GM21528 (cell line): Measurements from ENCODE around the gene LETMD1.

Experiments
- ATAC-seq: cut with Tn5 transposase; IDR thresholded peaks from one replicate; pipeline ENCODE4 v1.9.1; 2021; ENCODE audit warnings: mild to moderate bottlenecking, moderate library complexity; ENCODE audit not compliant: unreplicated experiment, low FRiP score

The LETMD1 gene

DNA sequence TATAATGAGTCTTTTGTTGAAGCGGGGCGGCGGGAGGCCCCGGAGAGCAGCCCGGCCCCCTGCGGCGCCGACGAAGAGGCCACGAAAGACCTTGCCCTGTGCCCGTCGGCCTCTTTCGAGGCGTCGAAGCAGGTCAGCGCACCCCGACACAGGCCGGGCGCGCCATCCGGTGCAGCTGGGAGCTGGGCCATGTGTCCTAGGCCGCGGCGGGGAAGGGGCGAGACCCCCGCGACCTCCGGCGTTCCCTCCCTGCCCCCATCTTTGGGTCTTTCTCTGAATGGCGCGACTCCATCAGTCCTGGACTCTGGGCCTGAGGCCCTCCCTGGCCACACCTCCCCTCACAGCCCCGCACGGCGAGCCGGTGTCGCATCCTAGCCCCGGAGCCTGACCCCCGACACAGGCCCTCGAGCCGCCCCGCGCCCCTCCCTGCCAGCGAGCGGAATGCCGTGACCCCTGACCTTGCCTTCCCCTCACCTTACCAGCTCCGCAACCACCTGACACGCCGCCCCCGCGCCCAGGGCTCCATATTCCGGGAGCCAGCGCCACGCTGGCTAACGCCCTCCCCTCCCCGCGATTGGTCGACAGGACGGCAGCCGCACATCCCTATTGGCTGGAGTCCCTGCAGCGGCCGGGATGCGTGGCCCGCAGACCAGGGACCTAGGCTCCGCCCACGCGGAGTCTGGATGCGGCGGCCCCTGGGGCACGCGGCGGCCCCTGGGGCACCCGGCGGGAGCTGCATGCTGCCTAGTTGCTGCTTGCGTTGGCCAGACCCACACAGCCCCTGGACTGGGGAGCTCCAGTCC, 22.1 kb upstream of the LETMD1 start, which contains the start of gene SLC11A2:
Gene SLC11A2 (minus strand): TSS at position 549 of the 803 bp plus-strand sequence. CDS start 15,656 bp downstream, outside the sequence.
- ATAC-seq = peak; percentile 91

DNA sequence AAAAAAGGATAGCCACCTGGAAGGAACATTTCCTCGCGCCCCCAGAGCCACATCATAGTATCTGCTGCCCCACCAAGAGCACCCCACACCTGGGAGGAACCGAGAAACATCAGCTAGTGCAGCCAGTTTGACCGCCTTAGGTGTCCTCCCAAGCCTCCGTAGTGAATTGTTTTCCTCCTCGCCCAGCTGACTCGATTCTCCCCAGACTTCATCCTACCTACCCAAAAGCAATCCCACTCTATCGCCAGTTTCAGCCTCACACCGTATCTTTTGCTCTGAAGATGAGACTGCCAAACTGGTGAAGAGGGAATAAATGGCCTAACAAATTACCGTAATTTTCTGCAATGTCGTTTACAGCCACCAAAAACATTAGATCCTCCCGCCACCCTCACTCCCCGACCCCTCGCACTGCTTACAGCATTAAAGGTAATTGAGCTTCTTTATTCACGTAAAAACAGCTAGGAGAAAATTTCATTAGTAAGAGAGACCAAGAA, 20.7 kb upstream of the LETMD1 start:
- no peak for ATAC-seq

DNA sequence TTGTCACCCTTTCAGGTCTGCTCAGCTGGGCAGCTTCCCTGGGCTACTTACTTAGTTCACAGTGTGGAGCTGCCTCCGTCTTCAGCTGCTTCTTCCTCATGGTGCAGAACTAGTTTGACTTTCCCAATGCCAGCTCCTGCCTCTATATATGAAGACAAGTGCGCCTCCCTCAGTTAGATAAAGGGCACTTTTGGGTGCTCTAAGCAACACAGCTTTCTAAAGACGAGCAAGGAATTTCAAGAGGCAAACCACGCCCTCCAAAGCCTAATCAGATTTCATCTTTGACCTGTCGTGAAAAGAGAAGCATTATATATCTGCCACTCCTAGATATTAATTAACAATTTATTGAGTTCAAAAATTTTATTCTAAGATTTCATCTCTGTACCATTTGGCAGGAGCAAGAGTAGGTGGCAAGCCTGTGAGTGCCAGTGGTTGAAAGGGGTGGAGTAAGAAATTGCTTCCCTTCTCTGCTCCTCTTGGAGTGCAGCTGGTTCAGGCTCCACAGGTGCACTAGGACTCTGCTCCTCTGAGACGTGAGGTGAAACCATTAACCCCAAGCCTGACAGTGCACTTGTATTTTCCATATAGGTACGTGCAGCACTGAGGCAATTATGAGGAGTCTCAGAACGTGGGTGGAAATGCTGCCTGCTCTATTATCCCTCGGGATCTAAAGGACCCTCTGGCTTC, 19.9 kb upstream of the LETMD1 start:
- ATAC-seq = no peak

DNA sequence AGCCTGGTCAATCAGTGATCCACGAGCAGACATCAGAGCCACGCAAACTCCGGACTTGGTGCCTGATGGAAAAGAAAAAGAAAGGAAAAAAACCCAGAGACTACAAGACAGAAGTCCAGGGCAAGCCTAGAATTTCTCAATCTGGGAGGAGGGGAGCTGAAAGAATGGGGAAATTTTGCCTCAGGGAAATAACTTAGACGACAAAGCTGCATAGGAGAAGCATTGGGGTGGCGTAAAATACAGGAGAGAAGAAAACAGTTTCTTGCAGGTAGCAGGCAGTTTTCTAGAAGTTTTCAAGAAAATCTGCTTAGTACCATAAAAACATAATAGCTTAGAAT, 19.3 kb upstream of the LETMD1 start:
- ATAC-seq = no peak

DNA sequence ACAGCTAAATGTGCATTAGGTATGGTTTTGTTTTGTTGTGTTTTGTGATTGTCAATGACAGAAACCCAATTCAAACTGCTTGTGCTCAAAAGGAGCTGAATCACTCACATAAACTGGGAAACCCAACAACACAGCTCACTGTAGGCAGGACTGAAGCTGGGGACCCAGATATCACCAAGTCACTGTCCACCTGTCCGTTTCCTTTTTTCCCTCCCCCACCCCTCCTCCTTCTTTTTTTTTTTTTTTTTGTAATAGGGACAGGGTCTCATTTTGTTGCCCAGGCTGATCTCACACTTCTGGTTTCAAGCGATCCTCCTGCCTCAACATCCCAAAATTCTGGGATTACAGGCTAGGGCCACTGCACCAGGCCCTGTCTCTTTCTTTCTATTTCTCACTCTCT, 15.1 kb upstream of the LETMD1 start:
- no peak for ATAC-seq

DNA sequence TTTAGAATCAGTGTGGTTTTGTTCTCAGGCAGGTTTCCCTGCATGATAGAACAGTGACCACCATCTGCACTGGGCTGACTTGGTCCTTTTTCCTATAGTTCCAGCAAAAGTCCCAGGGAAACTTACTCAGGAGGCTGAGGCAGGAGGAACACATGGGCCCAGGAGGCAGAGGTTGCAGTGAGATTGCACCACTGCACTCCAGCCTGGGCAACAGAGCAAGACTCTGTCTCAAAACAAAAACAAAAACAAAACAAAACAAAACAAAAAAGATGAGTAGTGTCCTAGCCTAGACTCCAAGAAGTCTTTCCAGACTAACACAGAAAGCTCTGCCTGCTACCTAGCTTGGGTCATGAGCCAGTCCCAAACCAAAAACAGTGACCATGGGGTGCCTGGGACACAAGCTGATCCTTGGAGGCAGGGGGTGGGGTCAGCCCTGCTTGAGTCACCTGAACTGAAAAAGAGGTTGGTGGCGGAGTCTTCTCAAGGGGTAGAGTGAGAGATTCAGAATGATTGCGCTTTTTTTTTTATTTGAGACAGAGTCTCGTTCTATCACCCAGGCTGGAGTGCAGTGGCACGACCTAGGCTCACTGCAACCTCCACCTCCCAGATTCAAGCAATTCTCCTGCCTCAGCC, 14.6 kb upstream of the LETMD1 start:
- ATAC-seq = no peak

DNA sequence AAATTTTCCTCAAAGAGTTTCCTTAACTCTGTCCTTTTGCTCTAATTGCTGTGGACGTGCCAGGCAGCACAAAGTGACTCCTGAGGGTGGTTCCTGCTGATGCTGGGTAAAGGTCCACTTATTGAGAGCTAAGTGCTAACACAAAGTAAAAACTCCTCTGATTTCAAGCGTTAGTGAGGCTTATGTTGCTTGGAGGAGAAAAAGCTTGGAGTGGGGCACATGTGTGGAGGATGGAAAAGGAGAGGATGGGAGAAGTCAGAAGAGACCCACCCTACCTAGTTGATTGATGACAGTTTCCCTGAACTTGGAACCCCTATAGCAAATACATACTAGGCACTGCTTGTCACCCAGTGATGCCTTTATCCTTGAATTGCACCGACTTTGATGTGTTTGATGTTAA, 11.8 kb upstream of the LETMD1 start:
- ATAC-seq = no peak

DNA sequence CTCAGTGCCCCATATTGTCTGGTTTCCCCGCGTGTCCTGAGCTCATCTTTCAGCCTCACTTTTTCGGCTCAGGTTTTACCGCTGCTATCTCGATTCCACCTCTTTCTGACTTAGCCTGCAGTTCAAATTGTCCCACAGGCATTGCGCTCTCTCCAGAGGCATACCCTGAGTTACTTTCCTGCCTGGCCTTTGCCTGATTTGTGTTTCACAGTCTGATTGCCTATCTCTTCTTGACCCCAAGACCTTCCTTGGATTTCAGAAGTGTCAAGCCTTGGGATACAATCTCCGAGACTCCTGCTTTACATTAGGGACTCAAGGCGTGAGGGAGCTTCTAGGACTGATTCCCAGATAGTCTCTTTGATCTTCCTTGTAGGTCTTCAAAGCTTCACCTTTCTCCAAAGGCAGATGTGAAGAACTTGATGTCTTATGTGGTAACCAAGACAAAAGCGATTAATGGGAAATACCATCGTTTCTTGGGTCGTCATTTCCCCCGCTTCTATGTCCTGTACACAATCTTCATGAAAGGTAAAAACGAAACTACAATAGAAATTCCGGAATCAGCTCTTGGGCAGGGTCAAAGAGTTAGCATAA, 629 bp downstream of the LETMD1 start:
- no peak for ATAC-seq

DNA sequence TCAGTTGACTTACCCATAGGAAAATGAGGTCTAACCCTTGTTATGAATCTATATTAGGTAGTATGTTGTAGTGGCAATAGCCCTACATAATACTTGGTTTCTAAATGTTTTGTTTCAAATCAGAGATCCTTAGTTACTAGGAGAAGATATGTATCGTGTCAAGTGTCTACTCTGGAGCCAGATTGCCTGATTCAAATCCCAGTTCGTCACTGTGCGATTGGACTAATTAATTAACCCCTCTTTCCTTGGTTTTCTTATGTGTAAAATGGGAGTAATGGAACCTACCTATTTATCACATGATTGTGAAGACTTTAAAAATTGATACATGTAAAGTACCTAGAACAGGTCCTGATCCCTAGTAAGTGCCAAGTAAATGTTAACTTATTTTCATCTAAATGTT, 1.4 kb downstream of the LETMD1 start:
- ATAC-seq = no peak

DNA sequence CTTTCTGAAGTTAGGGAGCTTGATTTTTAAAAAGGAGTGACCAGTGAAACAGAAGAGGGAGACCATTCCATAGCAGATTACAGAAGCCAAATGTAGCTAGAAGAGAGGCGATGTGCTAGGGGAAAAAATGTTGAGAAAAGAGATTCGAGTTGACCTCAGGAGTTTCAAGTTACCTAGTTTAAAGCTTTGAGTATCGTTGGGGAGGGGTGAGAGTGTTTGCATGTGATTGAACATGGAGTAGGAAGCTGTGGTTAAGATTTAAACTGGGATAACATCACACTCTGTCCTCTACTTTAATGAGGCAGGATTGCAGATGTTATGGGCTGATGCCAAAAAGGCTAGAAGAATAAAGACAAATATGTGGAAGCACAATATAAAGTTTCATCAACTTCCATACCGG, 3.7 kb downstream of the LETMD1 start:
- no peak for ATAC-seq

DNA sequence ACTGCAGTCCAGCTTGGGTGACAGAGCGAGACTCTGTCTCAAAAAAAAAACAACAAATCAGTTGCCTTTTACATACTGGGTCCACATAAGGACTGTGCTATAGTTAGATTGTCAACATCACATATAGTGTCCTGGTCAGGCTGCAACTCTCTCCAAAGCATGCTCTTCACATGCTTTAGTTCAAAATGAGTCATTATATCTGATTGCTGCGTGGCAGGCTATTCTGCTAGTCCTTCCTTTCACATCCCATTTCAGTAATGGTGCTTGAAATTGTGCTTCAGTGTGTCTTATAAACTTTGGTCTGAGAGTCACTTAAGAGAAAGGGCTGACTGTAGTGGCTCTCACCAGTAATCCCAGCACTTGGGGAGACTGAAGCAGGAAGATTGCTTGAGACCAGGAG, 6.9 kb downstream of the LETMD1 start:
- ATAC-seq = no peak

DNA sequence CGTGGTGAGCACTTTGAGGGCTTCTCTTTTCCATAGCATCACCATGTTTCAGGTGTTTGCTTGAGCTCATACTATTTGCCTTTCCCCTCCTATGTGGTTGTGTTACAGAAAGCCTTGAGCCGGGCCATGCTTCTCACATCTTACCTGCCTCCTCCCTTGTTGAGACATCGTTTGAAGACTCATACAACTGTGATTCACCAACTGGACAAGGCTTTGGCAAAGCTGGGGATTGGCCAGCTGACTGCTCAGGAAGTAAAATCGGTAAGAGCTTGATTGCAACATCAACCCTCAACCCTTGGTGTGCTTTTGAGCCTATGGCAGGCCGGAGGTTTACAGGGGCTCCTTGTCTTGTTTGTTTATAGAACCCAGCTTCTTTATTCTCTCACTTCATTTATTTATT, 8.1 kb downstream of the LETMD1 start:
- ATAC-seq = no peak

DNA sequence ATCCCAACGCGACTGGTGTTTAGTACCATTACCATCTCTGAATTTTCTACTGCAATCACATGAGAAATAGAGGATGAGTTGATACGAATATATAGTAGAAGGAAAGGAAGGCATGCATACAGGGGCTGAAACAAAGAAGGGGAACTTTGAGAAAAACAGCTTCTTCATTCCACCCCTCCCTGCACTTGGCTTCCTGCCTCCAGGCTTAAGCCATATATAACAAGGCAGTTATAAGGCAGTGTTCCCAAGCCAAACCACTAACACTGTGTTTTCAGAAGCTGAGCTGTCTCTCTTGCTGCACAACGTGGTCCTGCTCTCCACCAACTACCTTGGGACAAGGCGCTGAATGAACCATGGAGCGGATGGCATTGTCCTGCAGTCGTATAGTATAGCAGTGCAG, 11.0 kb downstream of the LETMD1 start:
- no peak for ATAC-seq

DNA sequence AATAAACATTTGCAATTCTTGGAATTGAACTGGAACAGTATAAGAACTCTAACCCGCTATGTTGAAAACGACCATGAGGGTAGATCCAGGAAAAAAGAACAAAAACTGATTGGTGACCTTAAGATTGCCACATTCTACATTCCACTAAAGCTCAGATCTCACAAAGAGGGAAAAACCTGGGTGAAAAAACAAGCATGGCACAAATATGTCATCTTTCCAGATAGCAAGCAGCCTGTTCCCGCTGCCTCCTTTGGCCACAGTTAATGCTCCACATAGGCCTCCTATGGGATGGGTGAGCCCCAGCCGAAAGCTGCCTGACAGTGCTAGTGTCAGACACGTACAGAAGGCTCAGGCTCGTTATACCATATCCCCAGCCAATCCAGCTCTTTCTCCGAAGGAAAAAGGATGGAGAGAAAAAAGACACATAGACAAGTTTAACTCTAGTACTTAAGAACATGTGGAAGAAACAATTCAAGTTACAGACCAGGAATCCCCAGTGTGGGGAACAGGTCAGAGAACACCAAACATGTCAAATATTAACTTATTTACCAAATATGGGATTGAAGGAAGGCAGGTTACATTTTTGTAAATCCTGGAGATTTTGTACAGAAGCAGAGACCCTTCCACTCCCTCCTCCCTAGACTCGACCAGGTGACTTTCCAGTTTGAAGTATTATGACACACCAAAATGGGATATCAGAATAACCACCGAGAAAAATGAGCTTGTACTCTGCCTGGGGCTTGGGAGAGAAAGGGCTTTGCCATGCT, 14.7 kb downstream of the LETMD1 start:
- ATAC-seq = no peak

DNA sequence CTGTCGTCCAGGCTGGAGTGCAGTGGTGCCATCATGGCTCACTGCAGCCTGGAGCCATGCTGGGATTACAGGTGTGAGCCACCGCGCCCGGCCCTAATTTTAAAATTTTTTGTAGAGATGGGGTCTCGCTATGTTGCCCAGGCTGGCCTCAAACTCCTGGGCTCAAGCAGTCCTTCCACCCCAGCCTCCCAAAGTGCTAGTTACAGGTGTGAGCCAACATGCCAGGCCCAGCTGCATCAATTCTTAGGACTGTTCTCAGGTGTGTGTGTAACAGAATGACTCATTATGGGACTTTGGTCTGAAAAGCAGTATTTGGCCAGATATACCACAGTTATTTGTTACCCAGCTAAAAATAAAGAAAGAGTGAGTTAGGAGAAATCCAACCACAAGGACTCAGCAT, 17.4 kb downstream of the LETMD1 start:
- no peak for ATAC-seq

DNA sequence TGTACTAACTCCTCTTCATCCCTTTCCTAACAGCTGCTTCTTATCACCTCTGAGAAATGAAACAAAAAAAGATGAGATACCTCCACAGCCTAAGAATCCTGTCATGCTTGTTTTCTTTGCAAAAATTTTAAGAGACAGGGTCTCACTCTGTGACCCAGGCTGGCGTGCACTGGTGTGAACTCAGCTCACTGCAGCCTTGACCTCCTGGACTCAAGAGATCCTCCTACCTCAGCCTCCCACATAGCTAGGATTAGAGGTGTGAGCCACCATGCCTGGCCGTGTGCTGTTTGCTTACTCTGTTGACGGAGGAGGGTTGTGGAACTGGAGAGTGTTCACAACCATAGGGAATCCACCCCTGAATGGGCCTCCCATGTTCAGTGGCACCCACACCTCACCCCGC, 19.1 kb downstream of the LETMD1 start:
- no peak for ATAC-seq

DNA sequence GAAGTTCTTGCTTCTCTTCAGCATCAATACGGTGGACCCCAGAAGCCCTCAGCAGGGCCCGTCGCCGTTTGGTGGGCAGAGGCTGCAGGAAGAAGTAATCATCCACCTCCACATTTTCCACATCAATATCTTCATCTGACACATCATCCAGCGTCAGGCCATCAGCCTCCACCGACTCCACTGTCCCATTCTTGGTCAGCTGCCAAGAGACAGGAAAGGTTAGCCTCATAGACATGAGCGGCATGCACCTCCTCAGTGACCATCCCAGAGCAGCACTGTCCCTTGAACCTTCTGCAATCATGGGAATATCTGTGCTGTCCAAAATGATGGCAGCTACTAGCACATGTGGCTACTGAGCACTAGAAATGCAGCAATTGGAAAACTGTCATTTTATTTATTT, 19.6 kb downstream of the LETMD1 start:
- no peak for ATAC-seq

DNA sequence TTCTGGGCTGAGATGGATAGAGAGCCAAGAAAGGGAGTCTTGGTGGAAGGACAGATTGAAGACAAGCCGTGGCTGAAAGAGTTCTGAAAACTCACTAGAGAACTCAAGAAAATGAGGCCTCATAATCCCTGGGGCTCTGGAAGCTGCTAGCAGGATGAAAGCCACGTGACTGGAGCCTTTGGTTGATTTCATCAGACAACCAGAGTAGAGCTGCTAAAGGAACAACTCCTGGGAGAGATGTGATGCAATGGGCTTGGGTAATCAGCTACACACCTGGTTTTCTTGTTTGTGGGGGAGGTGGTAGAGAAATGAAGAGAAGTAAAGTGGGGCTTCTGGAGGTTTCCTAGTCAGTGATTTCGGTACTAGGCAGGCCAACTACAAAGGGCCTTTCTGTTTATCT, 21.9 kb downstream of the LETMD1 start:
- no peak for ATAC-seq

DNA sequence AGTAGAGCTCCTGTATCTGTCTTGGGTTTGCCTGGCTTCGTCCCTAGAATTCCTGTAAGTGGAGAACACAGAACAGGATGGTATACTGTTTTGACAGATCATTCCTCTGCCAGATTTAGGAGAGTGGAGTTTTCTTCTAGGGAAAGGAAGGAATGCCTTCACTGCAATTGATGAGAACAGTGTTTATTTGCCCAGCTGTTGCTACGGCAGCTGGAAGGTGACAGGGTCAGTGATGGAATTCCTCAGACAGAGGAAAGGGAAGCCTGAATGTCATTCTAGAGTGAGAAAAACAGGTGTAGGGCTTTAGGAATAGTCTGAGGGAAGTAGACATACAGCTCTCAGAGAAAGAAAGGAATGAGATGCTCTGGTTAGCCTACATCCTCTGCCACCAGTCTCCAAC, 23.5 kb downstream of the LETMD1 start:
- ATAC-seq = no peak

DNA sequence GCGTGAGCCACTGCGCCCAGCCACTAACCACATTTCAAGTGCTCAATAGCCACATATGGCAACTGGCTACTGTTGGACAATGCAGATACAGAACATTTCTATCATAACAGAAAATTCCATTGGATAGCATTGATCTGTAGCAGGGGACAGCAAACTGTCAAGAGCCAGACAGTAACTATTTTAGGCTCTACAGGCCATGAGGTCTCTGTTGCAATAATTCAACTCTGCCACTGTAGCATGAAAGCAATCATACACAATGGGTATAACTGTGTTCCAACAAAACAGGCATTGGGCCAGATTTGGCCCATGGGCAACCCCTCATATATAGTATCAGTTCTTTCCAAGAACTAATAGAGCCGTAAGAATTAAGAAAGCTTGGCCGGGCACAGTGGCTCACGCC, 27.3 kb downstream of the LETMD1 start:
- no peak for ATAC-seq
